CD4-positive, alpha-beta T cell (primary cell): Measurements from ENCODE around the gene FILIP1L. TPM values are rescaled to one million over a fixed set of nuclear protein-coding genes. Genes with fewer than 3 reads are reported as not detected.

Experiments
- ATAC-seq: fragments of 200-7000 bp; cut with Tn5 transposase; one replicate; pipeline ENCODE4 v1.10.0; 2022; ENCODE audit warnings: mild to moderate bottlenecking; ENCODE audit not compliant: poor library complexity
- CTCF ChIA-PET: fragments of 350-600 bp; sonication (Branson Sonifier 250); formaldehyde crosslinking; loops from one replicate; lab custom pipeline; 2021; ENCODE audit warnings: antibody characterized with exemption, inconsistent platforms; lab: Charles Lee
- POLR2A ChIA-PET: fragments of 350-600 bp; sonication (Branson Sonifier 250); formaldehyde crosslinking; loops from one replicate; lab custom pipeline; 2021; ENCODE audit warnings: antibody characterized with exemption, inconsistent platforms; lab: Charles Lee
- DNase-seq, 14 experiments: peaks; one replicate each; pipeline ENCODE4 v3.0.0-alpha.2; 2013 to 2020; ENCODE audit warnings: mixed read lengths in 2 of 14
- H3K27ac ChIP-seq, 2 donors: one replicate each; pipeline versions ENCODE4 v1.5.1 to v1.7.0; 2013; ENCODE audit warnings: low read length in 2 of 2, low read depth in 1 of 2, mild to moderate bottlenecking in 1 of 2
- H3K27me3 ChIP-seq, 2 experiments: 1 replicate in 1 of 2; 2 replicates in 1 of 2; pipeline versions ENCODE4 v1.6.1 to v1.7.0; 2013; ENCODE audit warnings: low read length in 2 of 2, control low read depth in 1 of 2, mild to moderate bottlenecking in 1 of 2, moderate library complexity in 1 of 2; ENCODE audit not compliant: insufficient read depth in 2 of 2, control insufficient read depth in 1 of 2
- H3K36me3 ChIP-seq: one replicate; pipeline ENCODE4 v1.6.1; 2013; ENCODE audit warnings: low read length, control low read depth; ENCODE audit not compliant: insufficient read depth
- H3K4me1 ChIP-seq: one replicate; pipeline ENCODE4 v1.6.1; 2013; ENCODE audit warnings: low read length, control low read depth; ENCODE audit not compliant: insufficient read depth
- H3K4me3 ChIP-seq: one replicate; pipeline ENCODE4 v1.5.1; 2013; ENCODE audit warnings: mild to moderate bottlenecking, low read length, moderate library complexity
- H3K9me3 ChIP-seq, 2 experiments: 1 replicate in 1 of 2; 2 replicates in 1 of 2; pipeline versions ENCODE4 v1.6.1 to v1.7.0; 2013; ENCODE audit warnings: low read length in 2 of 2, mild to moderate bottlenecking in 2 of 2, control low read depth in 1 of 2, moderate library complexity in 1 of 2; ENCODE audit not compliant: control insufficient read depth in 1 of 2, insufficient read depth in 1 of 2
- H3K27ac Mint-ChIP-seq: one replicate; pipeline ENCODE4 v1.8.0; 2020; ENCODE audit warnings: mixed read lengths
- H3K27me3 Mint-ChIP-seq: one replicate; pipeline ENCODE4 v1.8.0; 2021; ENCODE audit warnings: mixed read lengths
- H3K36me3 Mint-ChIP-seq: one replicate; pipeline ENCODE4 v1.8.0; 2021; ENCODE audit warnings: low read depth, mixed read lengths
- H3K4me1 Mint-ChIP-seq: one replicate; pipeline ENCODE4 v1.8.0; 2021; ENCODE audit warnings: low read depth, mixed read lengths
- H3K4me3 Mint-ChIP-seq: one replicate; pipeline ENCODE4 v1.8.0; 2020; ENCODE audit warnings: mild to moderate bottlenecking, mixed read lengths
- H3K9me3 Mint-ChIP-seq: one replicate; pipeline ENCODE4 v1.8.0; 2020; ENCODE audit warnings: mixed read lengths
- intact Hi-C, 2 experiments: fragments of 100-400 bp; cut with DNase I in 1 of 2; cut with micrococcal nuclease in 1 of 2; formaldehyde crosslinking; loops; one replicate each; pipeline versions ENCODE4 v1.15.1 to v1.9.0; 2023 to 2025; cut with DNase I, micrococcal nuclease
- total RNA-seq, 174 experiments: library from RNA in 2 of 174; stranded (reverse) in 2 of 174; gene quantifications; one replicate each; pipeline ENCODE4 v1.2.3 and lab custom pipeline; 2021 to 2026
- TF ChIP-seq, protein P1 (sequence below): fragments of 200-600 bp; IDR thresholded peaks from one replicate; pipeline ENCODE4 v1.8.0; 2022; ENCODE audit warnings: antibody characterized with exemption, mild to moderate bottlenecking

Gene FILIP1L
- total RNA-seq, 2 experiments from 2014 or later: 0.08 to 0.28 TPM

DNA sequence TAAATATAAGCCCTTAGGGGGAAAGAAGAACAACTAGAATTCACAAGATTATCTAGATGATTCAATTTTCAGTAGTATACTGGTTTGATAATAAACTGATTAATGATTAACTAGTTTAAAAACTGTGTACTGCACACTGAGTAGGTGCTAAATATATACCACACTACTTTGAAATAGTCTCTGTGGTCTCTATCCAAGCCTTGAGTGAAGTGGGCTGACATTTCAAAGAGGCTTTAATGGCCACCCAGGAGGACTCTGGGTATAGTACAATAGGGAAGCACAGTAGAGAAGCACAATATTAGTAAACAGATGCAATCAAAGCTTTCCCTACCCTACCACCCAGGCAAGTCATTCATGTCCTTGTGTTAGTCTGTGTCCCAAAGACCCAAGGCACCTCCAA lies 46.7 kb downstream of the FILIP1L start:
- no peak overlapping the region for H3K4me3 ChIP-seq
- Mint-ChIP-seq H3K27ac (no peak overlapping the region), H3K9me3 (no peaks in the 10 kb centered on the region), H3K4me1 (peaks cover 27% of the 10 kb centered on the region), H3K27me3 (no peaks in the 10 kb centered on the region), H3K4me3 (no peak overlapping the region), H3K36me3 (no peaks in the 10 kb centered on the region)
- H3K27me3 ChIP-seq: no peaks in the 10 kb centered on the region
- intact Hi-C loops: loop anchor here (5.0 to 10.0 kb wide), 2 partner anchors 185 to 233 kb away; no protein-coding TSS in a partner anchor
- no peaks in the 10 kb centered on the region for H3K9me3 ChIP-seq
- no peaks in the 10 kb centered on the region for H3K36me3 ChIP-seq
- H3K4me1 ChIP-seq: peaks cover 5% of the 10 kb centered on the region
- ATAC-seq (no peak), DNase-seq (no peak)
- ChIA-PET POLR2A (no interaction called here), CTCF (interaction anchor here (1.0 kb wide), 1 partner anchor 10 kb away, joined by 3 read pairs; no protein-coding TSS in a partner anchor)
- TF ChIP-seq, protein P1, sequence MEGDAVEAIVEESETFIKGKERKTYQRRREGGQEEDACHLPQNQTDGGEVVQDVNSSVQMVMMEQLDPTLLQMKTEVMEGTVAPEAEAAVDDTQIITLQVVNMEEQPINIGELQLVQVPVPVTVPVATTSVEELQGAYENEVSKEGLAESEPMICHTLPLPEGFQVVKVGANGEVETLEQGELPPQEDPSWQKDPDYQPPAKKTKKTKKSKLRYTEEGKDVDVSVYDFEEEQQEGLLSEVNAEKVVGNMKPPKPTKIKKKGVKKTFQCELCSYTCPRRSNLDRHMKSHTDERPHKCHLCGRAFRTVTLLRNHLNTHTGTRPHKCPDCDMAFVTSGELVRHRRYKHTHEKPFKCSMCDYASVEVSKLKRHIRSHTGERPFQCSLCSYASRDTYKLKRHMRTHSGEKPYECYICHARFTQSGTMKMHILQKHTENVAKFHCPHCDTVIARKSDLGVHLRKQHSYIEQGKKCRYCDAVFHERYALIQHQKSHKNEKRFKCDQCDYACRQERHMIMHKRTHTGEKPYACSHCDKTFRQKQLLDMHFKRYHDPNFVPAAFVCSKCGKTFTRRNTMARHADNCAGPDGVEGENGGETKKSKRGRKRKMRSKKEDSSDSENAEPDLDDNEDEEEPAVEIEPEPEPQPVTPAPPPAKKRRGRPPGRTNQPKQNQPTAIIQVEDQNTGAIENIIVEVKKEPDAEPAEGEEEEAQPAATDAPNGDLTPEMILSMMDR: no peak
- H3K27ac ChIP-seq: no peak overlapping the region

DNA sequence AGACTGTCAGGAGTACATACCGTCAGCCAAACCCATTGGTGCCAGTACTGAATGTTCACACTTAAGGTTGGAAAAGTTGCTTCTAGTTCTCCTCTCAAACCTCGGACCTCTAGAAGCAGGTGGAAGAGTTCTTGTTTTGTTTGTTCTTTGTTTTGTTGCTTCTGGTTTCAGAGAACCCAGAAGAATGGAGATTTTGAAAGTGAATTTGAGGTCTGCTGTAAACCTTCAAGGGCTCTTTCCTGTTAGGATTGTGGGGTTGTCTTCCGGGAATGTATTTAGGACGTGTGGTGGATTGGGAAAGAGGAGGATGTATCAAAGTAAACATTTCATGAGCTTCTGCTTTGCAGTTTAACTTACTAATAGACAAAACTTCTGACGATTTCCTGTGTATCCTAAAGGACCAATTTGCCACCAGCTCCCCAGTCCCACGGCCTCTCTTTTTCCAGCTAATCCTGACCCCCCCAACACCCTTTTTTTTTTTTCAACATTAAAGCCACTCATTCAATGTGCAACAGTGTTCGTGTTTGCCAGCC lies 50.3 kb downstream of the FILIP1L start:
- Histone ChIP-seq H3K36me3 (no peaks in the 10 kb centered on the region), H3K4me1 (peaks cover 5% of the 10 kb centered on the region), H3K4me3 (no peak overlapping the region), H3K27me3 (no peaks in the 10 kb centered on the region), H3K27ac (no peak overlapping the region), H3K9me3 (no peaks in the 10 kb centered on the region)
- no peak for DNase-seq
- Mint-ChIP-seq H3K9me3 (no peaks in the 10 kb centered on the region), H3K27ac (no peak overlapping the region), H3K36me3 (no peaks in the 10 kb centered on the region), H3K27me3 (no peaks in the 10 kb centered on the region), H3K4me3 (no peak overlapping the region), H3K4me1 (peaks cover 5% of the 10 kb centered on the region)
- CTCF ChIA-PET: interaction anchor here (1.0 to 1.6 kb wide), 2 partner anchors 190 to 232 kb away, joined by 3 to 5 read pairs; no protein-coding TSS in a partner anchor
- ATAC-seq: no peak
- intact Hi-C loops: loop anchor here in 1 of 2 experiments (10.0 kb wide), 1 partner anchor 229 kb away; no protein-coding TSS in a partner anchor
- TF ChIP-seq, protein P1: no peak
- POLR2A ChIA-PET: no interaction called here

DNA sequence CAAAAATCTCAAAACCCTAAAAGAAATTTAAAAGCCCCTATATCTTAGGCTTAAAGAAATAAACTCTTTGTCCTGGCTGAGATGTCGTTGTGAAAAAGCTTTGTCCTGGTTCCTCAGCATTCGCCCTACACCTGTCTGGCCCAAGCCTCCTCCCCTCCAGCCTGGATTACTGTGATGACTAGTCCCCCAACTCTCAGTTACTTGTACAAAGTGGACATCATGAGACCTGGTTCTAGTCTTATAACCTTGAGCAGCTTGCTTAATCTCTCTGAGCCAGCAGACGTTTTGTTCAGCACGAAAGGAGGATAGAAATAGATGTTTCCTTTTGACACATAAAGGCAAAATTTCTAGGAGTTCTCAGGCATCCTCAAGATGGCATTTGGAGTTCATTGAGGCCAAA lies 51.6 kb downstream of the FILIP1L start:
- TF ChIP-seq, protein P1: no peak
- no peak overlapping the region for H3K4me3 ChIP-seq
- CTCF ChIA-PET: no interaction called here
- no peak overlapping the region for H3K4me3 Mint-ChIP-seq
- DNase-seq: no peak
- ATAC-seq: no peak
- H3K27me3 ChIP-seq: no peaks in the 10 kb centered on the region
- H3K27ac Mint-ChIP-seq: no peak overlapping the region
- H3K9me3 Mint-ChIP-seq: no peaks in the 10 kb centered on the region
- no peaks in the 10 kb centered on the region for H3K36me3 Mint-ChIP-seq
- H3K36me3 ChIP-seq: no peaks in the 10 kb centered on the region
- intact Hi-C loops: loop anchor here in 1 of 2 experiments (10.0 kb wide), 1 partner anchor 228 kb away; no protein-coding TSS in a partner anchor
- H3K4me1 Mint-ChIP-seq: no peaks in the 10 kb centered on the region
- H3K9me3 ChIP-seq: no peaks in the 10 kb centered on the region
- H3K27me3 Mint-ChIP-seq: no peaks in the 10 kb centered on the region
- H3K27ac ChIP-seq: no peak overlapping the region
- peaks cover 5% of the 10 kb centered on the region for H3K4me1 ChIP-seq
- POLR2A ChIA-PET: no interaction called here
